ENCODE results near the gene CDKN1C. TPM values are rescaled to one million over a fixed set of nuclear protein-coding genes. Genes with fewer than 3 reads are reported as not detected.
A peak's percentile ranks its signal among the peaks of the same experiment; 100 is the strongest.

CDKN1C gene
- total RNA-seq, 4 donors from 2014 or later = 87.0 to 201 (median 121) TPM

- Histone ChIP-seq H3K36me3 (no peaks in the 10 kb centered on the region), H3K27me3 (no peaks in the 10 kb centered on the region), H3K4me3 (peak overlapping the region in 1 of 2 donors; percentile 52), H3K9me3 (no peaks in the 10 kb centered on the region), H3K27ac (peak overlapping the region in 3 of 4 donors; percentile 62 to 81 (median 78)), H3K4me1 (peaks cover 6 to 49% (median 29%) of the 10 kb centered on the region in 3 donors)
- TF ChIP-seq POLR2AphosphoS5 (IDR thresholded peaks at IDR 0.05) (no peak), EP300 (IDR thresholded peaks at IDR 0.05) (no peak), POLR2A (IDR thresholded peaks at IDR 0.05) (no peak), CTCF (IDR thresholded peaks at IDR 0.05) (peak in 3 of 4 experiments; percentile 93 to 96 (median 96))
- 7% methylated on average over 9 of the region's 34 CpGs; no CpG with 5 or more reads in 1 of the 2 donors for WGBS, 2 donors (ENCODE audit: low coverage in 1 of 2)
- ATAC-seq = peak; percentile 16
Measured at GRCh38 chr11:2892215-2892966, 6.8 kb upstream of the CDKN1C start.

- no peak for ATAC-seq
- Histone ChIP-seq H3K9me3 (no peaks in the 10 kb centered on the region), H3K4me3 (peak overlapping the region in 1 of 2 donors; percentile 52), H3K36me3 (no peaks in the 10 kb centered on the region), H3K27me3 (no peaks in the 10 kb centered on the region), H3K4me1 (peaks cover 6 to 58% (median 31%) of the 10 kb centered on the region in 3 donors), H3K27ac (peak overlapping the region; percentile 31 to 81 (median 70))
- WGBS, 2 donors (ENCODE audit: low coverage in 1 of 2) = 66% methylated on average over 4 of the region's 17 CpGs; no CpG with 5 or more reads in 1 of the 2 donors
- TF ChIP-seq EP300 (IDR thresholded peaks at IDR 0.05) (no peak), POLR2AphosphoS5 (IDR thresholded peaks at IDR 0.05) (no peak), POLR2A (IDR thresholded peaks at IDR 0.05) (no peak), CTCF (IDR thresholded peaks at IDR 0.05) (no peak)
Measured at GRCh38 chr11:2891326-2892214, 6.0 kb upstream of the CDKN1C start.

- peak; percentile 44 for ATAC-seq
- Histone ChIP-seq H3K27me3 (no peaks in the 10 kb centered on the region), H3K9me3 (no peaks in the 10 kb centered on the region), H3K4me3 (peak overlapping the region in 1 of 2 donors; percentile 16), H3K27ac (peak overlapping the region; percentile 31 to 81 (median 70)), H3K4me1 (peaks cover 6 to 64% (median 36%) of the 10 kb centered on the region in 3 donors), H3K36me3 (no peaks in the 10 kb centered on the region)
- TF ChIP-seq POLR2A (IDR thresholded peaks at IDR 0.05) (peak in 1 of 2 donors; percentile 17), CTCF (IDR thresholded peaks at IDR 0.05) (no peak), EP300 (IDR thresholded peaks at IDR 0.05) (peak; percentile 88), POLR2AphosphoS5 (IDR thresholded peaks at IDR 0.05) (peak; percentile 90)
- no CpG with 5 or more reads among the region's 28 CpGs for WGBS, 2 donors (ENCODE audit: low coverage in 1 of 2)
Measured at GRCh38 chr11:2890466-2891294, 5.1 kb upstream of the CDKN1C start.

GRCh38 chr11:2889362-2890273 is 4.0 kb upstream of the CDKN1C start:
- no peak overlapping the region for H3K4me3 ChIP-seq
- TF ChIP-seq EP300 (IDR thresholded peaks at IDR 0.05) (no peak), POLR2A (IDR thresholded peaks at IDR 0.05) (no peak), CTCF (IDR thresholded peaks at IDR 0.05) (no peak), POLR2AphosphoS5 (IDR thresholded peaks at IDR 0.05) (no peak)
- H3K4me1 ChIP-seq = peaks cover 6 to 70% (median 36%) of the 10 kb centered on the region in 3 donors
- no CpG with 5 or more reads among the region's 16 CpGs for WGBS, 2 donors (ENCODE audit: low coverage in 1 of 2)
- H3K9me3 ChIP-seq = no peaks in the 10 kb centered on the region
- H3K27me3 ChIP-seq = no peaks in the 10 kb centered on the region
- H3K36me3 ChIP-seq = no peaks in the 10 kb centered on the region
- H3K27ac ChIP-seq = peak overlapping the region in 3 of 4 donors; percentile 62 to 81 (median 78)
- ATAC-seq = no peak
